GM18861 (cell line): ENCODE results near the gene CAVIN3.
A peak's percentile ranks its signal among the peaks of the same experiment; 100 is the strongest.

Experiments
- ATAC-seq: cut with Tn5 transposase; IDR thresholded peaks from one replicate; pipeline ENCODE4 v1.9.1; 2021; ENCODE audit not compliant: unreplicated experiment

CAVIN3 gene, protein sequence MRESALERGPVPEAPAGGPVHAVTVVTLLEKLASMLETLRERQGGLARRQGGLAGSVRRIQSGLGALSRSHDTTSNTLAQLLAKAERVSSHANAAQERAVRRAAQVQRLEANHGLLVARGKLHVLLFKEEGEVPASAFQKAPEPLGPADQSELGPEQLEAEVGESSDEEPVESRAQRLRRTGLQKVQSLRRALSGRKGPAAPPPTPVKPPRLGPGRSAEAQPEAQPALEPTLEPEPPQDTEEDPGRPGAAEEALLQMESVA

DNA sequence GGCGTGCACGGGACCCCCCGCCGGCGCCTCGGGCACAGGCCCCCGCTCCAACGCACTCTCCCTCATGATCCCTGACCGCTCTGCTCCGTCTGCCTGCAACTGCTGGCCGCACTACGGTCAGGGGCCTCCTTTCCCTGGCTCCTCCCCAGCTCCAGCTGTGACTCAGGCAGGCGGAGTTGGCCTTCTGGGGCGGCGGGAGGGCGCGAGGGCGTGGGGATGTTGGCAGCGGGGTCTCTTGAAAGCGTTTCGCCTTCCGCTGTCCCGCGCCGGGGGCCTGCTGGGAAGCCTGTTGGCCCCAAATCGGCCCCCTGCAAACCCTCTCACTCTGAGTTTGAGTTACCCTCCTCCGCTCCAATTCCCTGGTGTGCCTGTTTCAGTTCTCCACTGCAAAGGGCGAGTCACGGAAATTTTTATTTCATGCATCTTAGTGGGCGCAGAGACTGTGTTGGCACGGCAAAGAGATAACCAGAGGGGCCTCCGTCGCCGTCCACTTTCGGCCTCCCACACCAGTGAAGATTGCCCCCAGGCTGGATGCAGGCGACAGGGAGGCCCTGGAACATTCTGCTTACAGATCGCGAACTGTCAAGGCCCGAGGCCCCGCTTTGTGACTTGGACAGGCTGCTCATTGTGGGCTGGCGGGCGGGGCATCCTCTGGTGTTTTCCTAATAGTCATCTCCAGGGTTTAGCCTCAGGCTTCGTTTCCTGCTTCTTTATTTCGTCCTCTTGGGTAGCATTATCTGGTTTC, at the start of gene CAVIN3:
CAVIN3 (minus strand) TSS at position 91 of the 745 bp plus-strand sequence; CDS start at position 66, 25 bp downstream.
- ATAC-seq = no peak

DNA sequence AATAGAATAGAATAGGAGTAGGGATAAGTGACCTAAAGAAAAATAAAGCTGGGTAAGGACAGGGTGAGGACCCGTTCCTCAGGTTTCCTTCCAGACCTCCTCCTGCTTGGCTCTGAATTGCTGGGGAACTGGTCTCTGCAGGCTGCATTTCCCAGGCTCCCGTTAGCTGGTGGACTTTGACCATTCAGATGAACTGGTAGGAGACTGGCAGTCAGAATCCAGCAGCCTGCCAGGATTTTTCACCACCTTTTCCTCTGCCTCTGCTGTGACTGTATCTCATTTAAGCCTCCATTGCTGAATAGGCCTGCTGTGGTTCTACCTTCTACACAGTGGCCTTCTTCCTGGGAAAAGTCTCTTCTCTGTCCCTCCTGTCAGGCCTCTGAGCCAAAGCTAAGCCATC, 45.4 kb upstream of the CAVIN3 start:
- ATAC-seq = no peak

DNA sequence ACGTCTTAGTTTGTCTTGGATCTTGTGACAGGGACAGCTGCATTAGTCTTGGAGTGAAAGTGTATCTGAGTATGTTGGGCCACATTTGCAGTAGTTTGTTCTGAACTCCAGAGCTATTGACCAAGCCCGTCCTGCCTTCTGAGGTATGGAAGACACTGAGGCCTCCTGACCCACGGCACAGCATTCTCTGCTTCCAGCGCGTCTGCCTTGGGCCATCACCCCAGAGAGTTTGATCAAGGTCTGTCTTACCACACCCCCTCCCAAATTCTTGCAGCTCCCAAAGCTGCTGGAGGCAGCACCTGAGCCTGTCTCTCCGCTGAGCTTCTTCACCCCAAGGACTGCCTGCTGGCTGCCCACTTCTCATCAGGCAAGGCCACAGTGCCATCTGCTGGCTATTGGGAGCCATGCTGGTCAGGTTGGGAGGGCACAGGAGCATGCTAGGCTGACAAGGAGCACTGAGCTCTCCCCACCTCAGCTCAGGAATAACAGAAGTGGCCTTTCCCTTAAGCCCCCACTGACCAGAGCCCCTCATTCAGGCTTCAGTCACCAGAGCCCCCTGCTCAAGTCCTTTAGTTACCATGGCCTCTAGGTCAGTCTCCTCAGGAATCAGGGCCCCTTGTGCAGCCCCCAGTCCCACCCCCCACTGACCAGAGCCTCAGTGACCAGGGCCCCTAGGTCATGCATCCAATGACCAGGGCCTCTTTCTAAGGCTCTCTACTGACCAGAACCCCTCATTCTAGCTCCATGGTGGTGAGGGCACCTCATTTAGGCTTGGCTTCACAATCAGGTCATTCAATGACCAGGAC, 42.8 kb upstream of the CAVIN3 start:
- ATAC-seq = peak; percentile 67

DNA sequence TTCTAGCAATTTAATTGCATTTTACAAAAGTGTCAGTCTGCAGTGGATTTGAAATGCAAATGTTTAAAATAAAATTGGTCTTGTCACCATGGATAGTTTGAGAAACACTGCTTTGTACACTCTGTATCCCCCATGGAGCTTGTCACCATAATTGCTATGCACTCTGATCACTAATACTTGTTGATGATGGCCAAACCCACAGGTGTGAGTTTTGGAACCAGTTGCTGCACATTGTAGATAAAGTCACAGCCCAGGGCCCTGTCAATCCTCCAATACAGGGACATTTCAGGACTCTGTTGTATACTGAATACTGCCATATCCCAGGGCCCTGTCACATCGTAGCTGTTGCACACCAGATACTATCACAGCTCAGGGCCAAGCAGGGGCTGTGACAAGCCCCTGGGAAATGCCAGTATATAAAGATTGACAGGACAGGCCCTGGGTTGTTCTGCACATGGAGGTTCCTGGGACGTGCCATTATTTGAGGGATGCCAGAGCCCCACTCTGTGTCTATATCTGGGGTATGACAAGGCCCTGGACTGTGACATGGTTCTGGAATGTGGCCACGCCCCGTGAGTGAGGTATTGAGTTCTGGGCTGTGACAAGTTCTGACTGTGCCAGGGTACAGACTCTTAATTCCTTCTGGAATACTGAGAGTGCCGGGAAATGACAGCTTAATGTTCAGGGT, 42.0 kb upstream of the CAVIN3 start:
- no peak for ATAC-seq

DNA sequence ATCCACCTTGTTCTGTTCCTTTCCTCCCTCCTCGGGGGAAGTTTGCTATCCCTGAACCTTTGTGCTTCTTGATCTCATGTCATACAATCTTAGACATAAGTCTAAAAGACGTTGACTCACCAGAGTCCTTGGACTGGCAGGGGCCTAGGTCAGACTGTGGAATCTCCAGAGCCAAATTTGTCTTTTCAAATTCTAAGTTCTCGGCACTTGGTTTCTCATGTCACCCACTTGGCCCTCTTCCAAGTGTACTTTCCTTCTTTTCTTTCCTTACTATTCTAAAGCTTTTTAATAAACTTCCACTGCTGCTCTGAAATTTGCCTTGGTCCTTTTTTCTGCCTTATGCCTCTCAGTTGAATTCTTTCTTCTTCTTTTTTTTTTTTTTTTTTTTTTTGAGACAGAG, 39.9 kb upstream of the CAVIN3 start:
- ATAC-seq = no peak

DNA sequence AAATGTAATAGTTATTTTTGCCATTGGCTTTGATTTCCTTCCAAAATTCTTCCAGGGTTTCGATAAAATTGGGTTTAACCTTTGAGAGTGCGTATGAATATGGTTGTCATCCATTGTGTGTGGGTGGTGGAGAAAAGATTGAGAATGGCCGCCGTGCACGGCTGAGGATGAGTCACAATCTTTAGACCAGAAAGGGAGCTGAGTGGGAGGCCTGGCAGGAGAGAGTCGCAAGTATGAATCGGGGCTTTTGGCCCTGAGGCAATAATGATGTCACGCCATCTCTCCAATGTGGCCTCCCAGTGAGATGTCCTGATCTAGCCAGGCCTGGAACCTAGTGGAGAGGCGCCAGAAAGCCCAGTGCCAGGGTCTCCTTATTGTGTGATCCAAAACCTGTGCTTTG, 36.9 kb upstream of the CAVIN3 start:
- no peak for ATAC-seq

DNA sequence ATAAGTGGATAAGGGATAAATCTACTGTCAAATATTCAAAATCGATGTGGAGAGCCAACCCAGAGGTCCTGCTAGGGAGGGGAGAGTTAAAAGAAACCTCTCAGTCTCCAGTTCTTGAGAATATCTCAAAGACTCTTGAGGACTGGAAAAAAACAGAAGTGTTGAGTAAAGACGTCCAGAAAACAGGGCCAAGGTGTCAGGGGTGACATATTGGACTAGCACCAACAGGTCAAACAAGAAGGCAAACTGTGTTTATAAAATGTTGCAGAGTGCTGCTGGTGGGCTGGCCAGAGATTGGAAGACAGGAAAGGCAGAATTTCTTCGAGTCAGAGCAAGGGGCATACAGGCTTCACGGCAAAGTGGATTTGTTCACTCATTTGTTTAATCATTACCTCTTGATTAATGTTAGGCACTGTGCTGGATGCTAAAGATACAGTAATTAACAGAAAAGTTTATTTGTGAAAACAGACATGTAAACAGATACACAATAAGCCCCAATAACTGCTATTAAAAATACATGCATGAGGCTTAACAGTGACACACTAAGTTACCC, 36.3 kb upstream of the CAVIN3 start:
- no peak for ATAC-seq

DNA sequence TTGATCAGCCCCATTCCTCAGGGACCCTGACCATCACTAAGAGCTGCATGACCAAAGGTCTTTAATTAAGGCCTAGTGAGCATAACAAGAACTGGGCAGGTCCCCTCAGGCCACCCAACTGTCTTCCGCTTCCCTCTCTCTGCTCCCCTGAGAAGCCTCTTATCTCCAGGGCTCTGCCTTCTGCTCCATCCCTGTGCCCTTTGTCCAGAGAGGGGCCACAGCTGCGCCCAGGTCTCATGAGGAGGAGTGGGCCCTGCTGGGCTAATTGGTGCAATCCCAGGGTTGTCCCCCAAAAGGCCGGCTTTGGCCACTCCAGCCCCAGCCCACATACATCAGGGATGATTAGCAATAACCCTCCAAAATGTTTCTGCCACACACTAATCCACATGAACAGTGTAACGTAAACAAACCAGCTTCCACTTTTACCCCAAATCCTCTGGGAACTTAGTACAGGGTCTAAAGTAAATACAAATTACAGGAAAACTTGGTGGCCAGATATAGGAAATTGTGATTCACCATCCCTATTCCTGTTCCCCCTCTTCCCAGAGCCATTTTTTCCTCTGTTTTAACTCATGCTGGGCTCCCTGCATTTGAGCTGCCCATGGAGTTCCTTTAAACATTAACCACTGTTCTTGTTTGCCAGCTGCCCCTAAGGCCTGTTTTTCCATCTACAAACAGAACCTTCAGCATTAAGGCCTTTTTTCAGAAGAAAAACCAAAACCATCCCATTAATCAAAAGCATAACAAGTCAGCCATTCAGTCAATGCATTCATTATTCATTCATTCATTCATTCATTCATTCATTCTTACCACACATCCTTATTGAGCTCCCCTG, 34.6 kb upstream of the CAVIN3 start:
- no peak for ATAC-seq

DNA sequence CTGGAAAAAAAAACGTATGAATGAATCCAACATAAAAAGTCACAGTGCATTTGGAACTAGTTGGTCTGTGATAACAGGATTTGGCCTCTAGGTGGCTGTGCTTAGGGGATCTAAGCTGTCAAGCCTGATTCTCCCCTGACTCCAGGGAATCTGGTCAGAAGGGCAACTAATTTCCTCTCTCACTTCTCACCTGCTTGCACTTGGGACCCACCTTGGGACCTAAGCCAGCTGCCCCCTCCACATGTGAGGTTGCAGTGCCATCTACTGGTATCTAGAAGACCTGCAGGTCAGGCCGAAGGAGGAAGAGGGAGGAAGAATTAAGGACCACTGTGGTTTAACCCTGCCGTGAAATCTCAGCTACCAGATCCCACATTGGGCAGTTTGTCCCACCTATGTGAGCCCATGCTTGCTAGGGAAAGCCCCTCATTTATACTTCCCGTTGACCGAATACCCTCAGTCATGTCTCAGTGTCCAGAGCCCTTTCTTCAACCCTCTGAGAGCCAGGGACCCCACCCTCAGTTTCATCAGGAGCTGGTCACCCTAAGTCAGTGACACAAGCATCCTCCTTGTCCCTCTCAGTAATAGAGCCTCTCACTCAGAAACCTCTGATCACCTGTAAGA, 33.2 kb upstream of the CAVIN3 start:
- peak; percentile 74 for ATAC-seq

DNA sequence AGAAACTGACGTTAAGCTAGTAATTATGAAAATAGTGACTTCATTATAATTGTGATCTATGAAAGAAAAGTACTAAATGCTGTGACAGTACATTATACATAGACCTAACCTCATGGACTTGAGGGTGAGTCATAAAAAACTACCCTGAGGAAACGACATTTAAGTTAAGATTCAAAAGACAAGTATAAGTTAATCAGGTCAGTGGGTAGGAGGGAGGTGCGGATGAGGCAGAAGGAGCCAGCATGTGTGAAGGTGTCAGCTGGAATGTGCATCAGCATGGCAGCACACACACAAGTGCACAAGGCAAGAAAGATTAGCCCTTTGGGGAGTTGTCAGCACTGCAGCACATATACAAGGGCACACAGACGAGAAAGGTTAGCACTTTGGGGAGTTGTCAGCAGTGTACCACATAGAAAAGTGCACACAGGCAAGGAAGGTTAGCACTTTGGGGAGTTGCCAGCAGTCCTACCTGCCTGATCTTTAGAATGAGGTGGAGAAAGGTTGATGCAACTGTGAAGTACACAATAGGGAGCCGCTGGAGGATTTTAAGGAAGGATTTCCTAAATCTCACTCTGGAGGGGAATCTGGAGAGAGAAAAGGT, 31.6 kb upstream of the CAVIN3 start:
- ATAC-seq = no peak

DNA sequence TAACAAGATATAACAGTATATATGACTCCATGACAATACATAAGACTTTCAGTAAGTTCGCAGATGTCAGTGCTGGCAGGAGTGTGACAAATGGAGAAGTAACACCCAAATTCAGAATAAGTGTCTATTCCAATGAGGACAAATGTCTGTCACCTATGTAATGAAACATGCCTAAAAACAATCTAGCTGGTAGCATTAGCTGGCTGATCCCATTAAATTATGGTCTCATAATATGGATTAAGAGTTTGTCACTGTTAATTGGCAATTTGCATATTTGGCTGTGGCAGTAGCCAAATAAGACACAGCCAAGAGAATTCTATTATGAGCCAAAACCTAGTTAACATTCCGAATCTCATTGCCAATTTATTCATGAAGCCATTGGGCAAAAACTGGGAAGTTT, 30.2 kb upstream of the CAVIN3 start:
- ATAC-seq = no peak

DNA sequence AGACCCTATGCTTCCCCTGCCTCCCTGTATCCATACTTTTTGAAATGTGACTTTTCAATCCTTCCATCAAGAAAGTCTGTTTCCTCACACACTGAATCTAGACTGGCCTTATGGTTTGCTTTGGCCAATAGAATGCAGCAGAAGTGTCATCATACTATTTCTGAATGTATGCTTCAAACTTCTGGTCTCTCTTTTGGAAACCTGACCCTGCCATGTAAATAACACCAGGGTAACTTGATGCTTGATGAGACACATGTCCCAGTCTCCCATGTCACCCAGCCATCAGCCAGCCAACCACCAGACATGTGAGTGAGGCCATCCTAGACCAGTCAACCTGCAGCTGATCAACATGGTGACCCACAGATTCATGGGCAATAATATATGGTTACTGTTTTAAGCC, 29.7 kb upstream of the CAVIN3 start:
- ATAC-seq = no peak

DNA sequence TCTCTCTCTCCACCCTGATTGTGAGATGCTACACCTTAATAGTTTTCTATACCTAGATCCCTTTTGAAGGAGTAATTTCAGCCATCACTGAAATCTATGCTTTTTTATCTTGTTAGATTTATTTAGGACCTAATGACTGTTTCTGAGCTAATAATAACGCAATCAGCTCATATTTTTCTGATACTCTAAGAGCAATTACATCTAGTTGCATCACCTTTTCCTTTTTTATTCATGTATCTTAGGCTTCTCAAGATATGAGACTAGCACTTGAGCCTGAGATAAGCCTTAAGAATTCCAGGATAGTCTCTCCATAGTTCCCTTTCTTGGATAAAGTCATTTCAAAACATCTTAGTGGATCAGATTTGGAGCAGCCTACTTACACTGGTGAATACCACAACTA, 25.1 kb upstream of the CAVIN3 start:
- ATAC-seq = no peak

DNA sequence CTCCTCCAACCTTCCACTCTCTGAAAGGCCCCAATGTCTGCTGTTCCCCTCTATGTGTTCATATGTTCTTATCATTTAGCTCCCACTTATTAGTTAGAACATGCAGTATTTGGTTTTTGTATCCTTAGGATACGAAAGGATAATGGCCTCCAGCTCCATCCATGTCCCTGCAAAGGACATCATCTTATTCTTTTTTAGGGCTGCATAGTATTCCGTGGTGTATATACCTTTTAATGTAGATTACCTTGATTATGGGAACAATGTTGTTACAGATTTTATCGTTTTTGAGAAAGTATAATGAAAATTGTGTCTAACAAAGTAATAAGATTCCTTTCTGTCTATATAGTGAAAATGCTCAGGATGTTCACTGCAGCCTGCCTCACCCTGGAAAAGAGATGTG, 16.0 kb upstream of the CAVIN3 start:
- ATAC-seq = no peak

DNA sequence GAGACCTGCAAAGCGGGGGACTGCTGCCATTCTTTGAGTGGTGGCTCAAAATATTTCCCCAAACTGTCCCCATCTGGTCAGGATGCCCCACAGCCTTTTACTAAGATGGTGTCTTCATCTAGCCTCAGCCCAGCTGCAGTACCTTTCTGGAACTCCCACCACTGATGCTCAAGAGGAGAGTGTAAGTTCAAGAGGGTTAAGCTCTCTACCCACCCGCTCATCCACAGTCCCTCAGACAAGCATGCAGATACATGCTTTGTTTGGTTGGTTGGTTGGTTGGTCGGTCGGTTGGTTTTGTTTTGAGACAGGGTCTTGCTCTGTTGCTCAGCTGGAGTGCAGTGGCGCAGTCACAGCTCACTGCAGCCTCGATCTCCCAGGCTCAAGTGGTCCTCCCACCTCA, 14.5 kb upstream of the CAVIN3 start:
- ATAC-seq = no peak

DNA sequence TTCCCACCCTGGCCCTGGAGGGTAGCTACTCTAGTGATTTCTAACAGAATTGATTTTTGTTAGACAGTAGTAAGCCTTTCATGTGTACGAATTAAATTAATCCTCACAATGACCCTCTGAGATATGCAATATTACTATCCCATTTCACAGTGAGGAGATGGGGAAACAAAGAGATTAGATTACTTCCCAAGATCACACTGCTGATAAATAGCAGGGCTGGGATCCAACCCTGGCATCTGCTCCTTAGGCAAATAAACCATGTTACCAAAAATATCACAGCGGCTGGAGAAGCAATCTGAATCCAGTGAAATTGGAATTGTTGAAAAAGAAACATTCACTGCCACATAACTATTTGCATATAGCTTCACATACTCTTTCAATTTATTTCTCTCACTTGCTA, 12.8 kb upstream of the CAVIN3 start:
- no peak for ATAC-seq

DNA sequence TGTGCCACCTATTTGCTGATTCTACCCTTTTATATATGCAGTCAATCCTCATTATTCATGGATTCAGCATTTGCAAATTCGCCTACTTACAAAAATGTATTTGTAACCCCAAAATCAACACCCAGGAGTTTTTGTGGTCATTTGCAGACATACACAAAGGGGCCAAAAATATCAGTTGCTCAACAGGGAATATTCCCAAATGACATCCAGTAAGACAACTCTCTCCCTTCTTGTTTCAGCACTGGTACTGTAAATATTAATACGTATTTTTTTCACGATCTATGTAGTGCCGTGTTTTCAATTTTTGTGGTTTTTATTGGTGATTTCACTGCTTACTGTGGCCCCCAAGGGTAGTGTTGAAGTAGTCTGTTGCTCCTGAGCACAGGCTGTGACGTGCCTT, 11.8 kb upstream of the CAVIN3 start:
- no peak for ATAC-seq

DNA sequence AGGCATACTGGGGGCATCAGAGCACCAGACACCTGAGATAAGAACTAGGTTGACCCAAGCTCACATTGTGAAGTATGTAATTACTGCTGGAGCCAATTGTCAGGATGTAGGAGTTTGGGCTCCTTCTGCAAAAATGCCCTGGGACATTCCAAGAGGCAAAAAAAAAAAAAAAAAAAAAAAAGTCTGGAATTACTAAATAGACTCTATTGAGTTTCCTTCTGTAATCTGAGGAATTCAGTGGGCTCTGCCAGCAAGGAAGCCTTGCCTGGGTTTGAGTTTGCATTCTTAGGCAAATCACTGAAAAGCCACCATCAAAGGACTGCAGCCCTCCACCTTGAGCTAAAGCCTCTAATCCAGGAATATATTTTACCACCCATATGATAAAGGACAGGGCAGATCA, 8.0 kb upstream of the CAVIN3 start:
- ATAC-seq = no peak

DNA sequence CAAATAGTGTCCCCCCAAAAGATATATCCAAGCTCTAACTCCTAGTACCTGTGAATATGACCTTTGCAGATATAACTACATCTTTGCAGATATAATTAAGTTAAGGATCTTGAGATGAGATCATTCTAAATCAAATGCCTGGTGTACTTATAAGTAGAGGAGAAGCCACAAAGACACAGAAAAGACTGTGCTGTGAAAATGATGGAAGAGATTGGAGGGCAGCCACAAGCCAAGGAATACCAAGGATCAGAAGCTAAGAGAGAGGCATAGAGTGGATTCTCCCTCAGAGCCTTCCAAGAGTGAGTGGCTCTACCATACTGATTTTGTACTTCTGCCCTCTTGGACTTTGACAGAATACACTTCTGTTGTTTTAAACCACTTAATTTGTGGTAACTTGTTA, 7.5 kb upstream of the CAVIN3 start:
- ATAC-seq = no peak
